ENCODE results near the gene LMO1.

- TF ChIP-seq, protein P1, sequence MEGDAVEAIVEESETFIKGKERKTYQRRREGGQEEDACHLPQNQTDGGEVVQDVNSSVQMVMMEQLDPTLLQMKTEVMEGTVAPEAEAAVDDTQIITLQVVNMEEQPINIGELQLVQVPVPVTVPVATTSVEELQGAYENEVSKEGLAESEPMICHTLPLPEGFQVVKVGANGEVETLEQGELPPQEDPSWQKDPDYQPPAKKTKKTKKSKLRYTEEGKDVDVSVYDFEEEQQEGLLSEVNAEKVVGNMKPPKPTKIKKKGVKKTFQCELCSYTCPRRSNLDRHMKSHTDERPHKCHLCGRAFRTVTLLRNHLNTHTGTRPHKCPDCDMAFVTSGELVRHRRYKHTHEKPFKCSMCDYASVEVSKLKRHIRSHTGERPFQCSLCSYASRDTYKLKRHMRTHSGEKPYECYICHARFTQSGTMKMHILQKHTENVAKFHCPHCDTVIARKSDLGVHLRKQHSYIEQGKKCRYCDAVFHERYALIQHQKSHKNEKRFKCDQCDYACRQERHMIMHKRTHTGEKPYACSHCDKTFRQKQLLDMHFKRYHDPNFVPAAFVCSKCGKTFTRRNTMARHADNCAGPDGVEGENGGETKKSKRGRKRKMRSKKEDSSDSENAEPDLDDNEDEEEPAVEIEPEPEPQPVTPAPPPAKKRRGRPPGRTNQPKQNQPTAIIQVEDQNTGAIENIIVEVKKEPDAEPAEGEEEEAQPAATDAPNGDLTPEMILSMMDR (conservative IDR thresholded peaks at IDR 0.05; ENCODE audit: low read length) = no peak
- TF ChIP-seq EZH2phosphoT487 (IDR thresholded peaks at IDR 0.05; ENCODE audit: borderline replicate concordance) = no peak
These were observed 7.2 kb downstream of the LMO1 start for GRCh38 chr11:8256271-8257002.

Measured in Loucy (cell line).